ENCODE measurements around the gene ZNF556. TPM values are rescaled to one million over a fixed set of nuclear protein-coding genes. Genes with fewer than 3 reads are reported as not detected.
A peak's percentile ranks its signal among the peaks of the same experiment; 100 is the strongest.

Gene ZNF556
- total RNA-seq, 4 donors from 2014 or later = 0.28 to 0.73 TPM; not detected in 2

GRCh38 chr19:2923510-2923909 is 56.4 kb downstream of the ZNF556 start:
- DNase-seq = no peak
- peak overlapping the region in 1 of 2 donors; percentile 36 for H3K27ac ChIP-seq

GRCh38 chr19:2926341-2927031 is 59.4 kb downstream of the ZNF556 start:
- TF ChIP-seq CTCF (IDR thresholded peaks at IDR 0.05) (no peak), POLR2A (IDR thresholded peaks at IDR 0.05) (no peak)
- no peak overlapping the region for H3K4me3 ChIP-seq
- intact Hi-C loops (cut with DNase I; ENCODE audit: low total_unique reads) = no loop called here
- no peaks in the 10 kb centered on the region for H3K4me1 ChIP-seq
- no peaks in the 10 kb centered on the region for H3K9me3 ChIP-seq
- H3K27ac ChIP-seq = no peak overlapping the region
- H3K36me3 ChIP-seq = no peaks in the 10 kb centered on the region
- H3K27me3 ChIP-seq = no peaks in the 10 kb centered on the region
- no peak for DNase-seq

More at GRCh38 chr19:2923510-2923909, 56.4 kb downstream of the ZNF556 start:
- Histone ChIP-seq H3K9me3 (no peaks in the 10 kb centered on the region), H3K27me3 (no peaks in the 10 kb centered on the region), H3K4me3 (no peak overlapping the region), H3K4me1 (no peaks in the 10 kb centered on the region), H3K36me3 (no peaks in the 10 kb centered on the region)
- intact Hi-C loops (cut with DNase I; ENCODE audit: low total_unique reads) = no loop called here
- TF ChIP-seq POLR2A (IDR thresholded peaks at IDR 0.05) (no peak), CTCF (IDR thresholded peaks at IDR 0.05) (no peak)

GRCh38 chr19:2927032-2927430 is 59.9 kb downstream of the ZNF556 start:
- intact Hi-C loops (cut with DNase I; ENCODE audit: low total_unique reads) = no loop called here

More at GRCh38 chr19:2927032-2927430, 59.9 kb downstream of the ZNF556 start:
- no peak for DNase-seq
- no peaks in the 10 kb centered on the region for H3K9me3 ChIP-seq
- TF ChIP-seq CTCF (IDR thresholded peaks at IDR 0.05) = no peak
- no peak for TF ChIP-seq POLR2A (IDR thresholded peaks at IDR 0.05)
- H3K4me3 ChIP-seq = no peak overlapping the region
- no peak overlapping the region for H3K27ac ChIP-seq
- no peaks in the 10 kb centered on the region for H3K4me1 ChIP-seq
- H3K36me3 ChIP-seq = no peaks in the 10 kb centered on the region
- H3K27me3 ChIP-seq = no peaks in the 10 kb centered on the region

Other genes starting within 250 kb of the ZNF556 start
- gene GNG7, start 164.6 kb upstream of the ZNF556 start, total RNA-seq = 10 to 100 TPM in 1 of 4 donors, 1 to 10 TPM in 2, under 1 TPM in 1; 0.88 to 11.1 (median 3.2) TPM
- 10 to 100 TPM in 1 of 4 donors, 1 to 10 TPM in 3; 1.0 to 34.1 (median 4.9) TPM for gene DIRAS1, start 146.0 kb upstream of the ZNF556 start, total RNA-seq
- gene SLC39A3, start 127.3 kb upstream of the ZNF556 start, total RNA-seq = 100 to 1,000 TPM in 1 of 4 donors, 10 to 100 TPM in 2, 1 to 10 TPM in 1; 4.7 to 138 (median 28.2) TPM
- gene SGTA, start 84.1 kb upstream of the ZNF556 start, total RNA-seq = 10 to 100 TPM in 3 of 4 donors, 1 to 10 TPM in 1; 9.5 to 50.7 (median 23.6) TPM
- 10 to 100 TPM in 2 of 4 donors, 1 to 10 TPM in 2; 5.9 to 51.8 (median 25.2) TPM for gene THOP1, start 81.8 kb upstream of the ZNF556 start, total RNA-seq
- gene ZNF554, start 47.5 kb upstream of the ZNF556 start, total RNA-seq = 10 to 100 TPM in 1 of 4 donors, 1 to 10 TPM in 3; 2.1 to 15.8 (median 5.0) TPM
- gene ZNF555, start 25.9 kb upstream of the ZNF556 start, total RNA-seq = 10 to 100 TPM in 3 of 4 donors, 1 to 10 TPM in 1; 4.6 to 22.7 (median 17.7) TPM
- gene ZNF57, start 33.6 kb downstream of the ZNF556 start, total RNA-seq = 1 to 10 TPM; 3.2 to 7.7 (median 5.3) TPM
- 10 to 100 TPM in 2 of 4 donors, 1 to 10 TPM in 2; 2.4 to 17.9 (median 9.1) TPM for gene ZNF77, start 77.6 kb downstream of the ZNF556 start, total RNA-seq
- 1 to 10 TPM in 2 of 4 donors, under 1 TPM in 1, not detected in 1; 0.46 to 3.5 (median 1.1) TPM for gene TLE6, start 110.2 kb downstream of the ZNF556 start, total RNA-seq
- 100 to 1,000 TPM in 1 of 4 donors, 10 to 100 TPM in 3; 24.9 to 102 (median 62.3) TPM for gene TLE2, start 161.9 kb downstream of the ZNF556 start, total RNA-seq
- 100 to 1,000 TPM in 3 of 4 donors, 10 to 100 TPM in 1; 86.1 to 644 (median 429) TPM for gene TLE5, start 195.2 kb downstream of the ZNF556 start, total RNA-seq
- 10 to 100 TPM in 3 of 4 donors, 1 to 10 TPM in 1; 8.5 to 71.8 (median 27.7) TPM for gene GNA11, start 227.0 kb downstream of the ZNF556 start, total RNA-seq

All from uterus (tissue), 4 donors.